A673 (cell line): ENCODE results near the gene SNTB2.

Experiments used
- EZH2 ChIP-seq: fragments of 200-600 bp; sonication (generic); IDR thresholded peaks from 2 replicates; pipeline ENCODE4 v1.6.1; 2017; ENCODE audit warnings: borderline replicate concordance, low read depth, mild to moderate bottlenecking, mixed read lengths, antibody characterized with exemption, low read length; ENCODE audit not compliant: poor library complexity, severe bottlenecking
- TF ChIP-seq, protein P1 (sequence below): fragments of 300-800, 200-600 bp; sonication (generic); conservative IDR thresholded peaks from 2 replicates; pipeline ENCODE4 v1.5.1; 2017; ENCODE audit warnings: low read depth, mild to moderate bottlenecking, antibody characterized with exemption, low read length, moderate library complexity, mixed read lengths

DNA sequence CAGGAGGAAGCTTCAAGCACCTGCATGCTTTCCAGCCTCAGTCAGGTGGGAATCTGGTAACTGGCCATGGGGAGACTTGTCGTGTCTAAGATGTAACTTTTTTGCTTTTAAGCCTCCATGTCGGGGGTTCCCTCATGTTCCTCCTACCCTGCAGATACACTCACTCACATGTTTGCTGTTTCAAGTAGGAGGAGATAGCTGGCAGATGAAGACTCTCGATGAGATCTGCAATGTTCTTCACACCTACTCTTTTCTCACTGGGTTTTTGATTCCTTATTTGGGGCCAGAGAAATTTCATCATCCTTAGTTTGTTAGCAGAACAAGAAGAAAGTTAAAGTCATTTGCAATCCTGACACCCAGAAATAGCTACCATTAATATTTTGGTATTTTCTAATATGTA is 29.8 kb upstream of the SNTB2 start:
- TF ChIP-seq, protein P1, sequence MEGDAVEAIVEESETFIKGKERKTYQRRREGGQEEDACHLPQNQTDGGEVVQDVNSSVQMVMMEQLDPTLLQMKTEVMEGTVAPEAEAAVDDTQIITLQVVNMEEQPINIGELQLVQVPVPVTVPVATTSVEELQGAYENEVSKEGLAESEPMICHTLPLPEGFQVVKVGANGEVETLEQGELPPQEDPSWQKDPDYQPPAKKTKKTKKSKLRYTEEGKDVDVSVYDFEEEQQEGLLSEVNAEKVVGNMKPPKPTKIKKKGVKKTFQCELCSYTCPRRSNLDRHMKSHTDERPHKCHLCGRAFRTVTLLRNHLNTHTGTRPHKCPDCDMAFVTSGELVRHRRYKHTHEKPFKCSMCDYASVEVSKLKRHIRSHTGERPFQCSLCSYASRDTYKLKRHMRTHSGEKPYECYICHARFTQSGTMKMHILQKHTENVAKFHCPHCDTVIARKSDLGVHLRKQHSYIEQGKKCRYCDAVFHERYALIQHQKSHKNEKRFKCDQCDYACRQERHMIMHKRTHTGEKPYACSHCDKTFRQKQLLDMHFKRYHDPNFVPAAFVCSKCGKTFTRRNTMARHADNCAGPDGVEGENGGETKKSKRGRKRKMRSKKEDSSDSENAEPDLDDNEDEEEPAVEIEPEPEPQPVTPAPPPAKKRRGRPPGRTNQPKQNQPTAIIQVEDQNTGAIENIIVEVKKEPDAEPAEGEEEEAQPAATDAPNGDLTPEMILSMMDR, result no peak
- TF ChIP-seq EZH2, result no peak
